ENCODE measurements around the gene EFCAB11.

DNA sequence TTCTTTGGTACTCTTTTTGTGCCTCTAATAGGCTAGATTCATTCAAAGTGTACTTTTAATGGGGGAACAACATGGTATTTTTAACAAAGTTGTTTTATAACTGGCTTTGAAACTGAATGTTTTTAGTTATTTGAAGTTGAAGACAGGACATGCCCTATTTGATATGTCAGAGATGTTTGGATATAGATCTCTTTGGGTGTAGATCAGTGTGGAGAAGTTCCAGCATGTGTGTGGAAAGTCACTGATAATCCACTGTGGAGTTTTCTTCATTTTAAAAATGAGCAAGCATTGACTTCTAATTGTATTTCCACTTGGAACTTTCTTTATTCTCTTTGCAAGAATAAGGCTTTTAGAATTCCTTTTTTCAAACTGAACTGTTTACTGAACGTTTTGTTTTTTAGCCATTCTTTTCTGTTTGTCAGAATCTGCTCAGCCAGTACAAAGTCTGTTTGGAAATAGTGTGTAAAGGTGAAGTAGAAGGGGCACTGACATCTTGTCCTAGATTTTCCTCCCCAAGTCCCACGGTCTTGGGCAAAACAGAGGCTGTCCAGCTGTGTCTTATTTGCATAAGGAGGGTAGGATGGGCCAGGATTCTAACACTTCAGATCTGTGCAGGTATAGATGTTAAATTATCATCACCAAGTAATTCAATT lies 36.2 kb upstream of the EFCAB11 start:
- TF ChIP-seq, protein P1, sequence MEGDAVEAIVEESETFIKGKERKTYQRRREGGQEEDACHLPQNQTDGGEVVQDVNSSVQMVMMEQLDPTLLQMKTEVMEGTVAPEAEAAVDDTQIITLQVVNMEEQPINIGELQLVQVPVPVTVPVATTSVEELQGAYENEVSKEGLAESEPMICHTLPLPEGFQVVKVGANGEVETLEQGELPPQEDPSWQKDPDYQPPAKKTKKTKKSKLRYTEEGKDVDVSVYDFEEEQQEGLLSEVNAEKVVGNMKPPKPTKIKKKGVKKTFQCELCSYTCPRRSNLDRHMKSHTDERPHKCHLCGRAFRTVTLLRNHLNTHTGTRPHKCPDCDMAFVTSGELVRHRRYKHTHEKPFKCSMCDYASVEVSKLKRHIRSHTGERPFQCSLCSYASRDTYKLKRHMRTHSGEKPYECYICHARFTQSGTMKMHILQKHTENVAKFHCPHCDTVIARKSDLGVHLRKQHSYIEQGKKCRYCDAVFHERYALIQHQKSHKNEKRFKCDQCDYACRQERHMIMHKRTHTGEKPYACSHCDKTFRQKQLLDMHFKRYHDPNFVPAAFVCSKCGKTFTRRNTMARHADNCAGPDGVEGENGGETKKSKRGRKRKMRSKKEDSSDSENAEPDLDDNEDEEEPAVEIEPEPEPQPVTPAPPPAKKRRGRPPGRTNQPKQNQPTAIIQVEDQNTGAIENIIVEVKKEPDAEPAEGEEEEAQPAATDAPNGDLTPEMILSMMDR (conservative IDR thresholded peaks at IDR 0.05): no peak
- TF ChIP-seq ZFX (IDR thresholded peaks at IDR 0.05): no peak

Measured in C4-2B (cell line).